SK-N-SH treated with all-trans-retinoic acid at 6 μM for 48 hours (cell line): ENCODE measurements around the gene LRRC26.

ENCODE experiments used
- ATAC-seq: fragments of 200-7000 bp; cut with Tn5 transposase; 3 replicates; pipeline ENCODE4 v1.9.1; 2020; ENCODE audit warnings: mild to moderate bottlenecking, moderate library complexity
- ARNTL ChIP-seq: fragments of 450-650 bp; formaldehyde crosslinking; IDR thresholded peaks from 2 replicates; pipeline ENCODE4 v1.5.0; 2020; ENCODE audit warnings: low read depth, mild to moderate bottlenecking, moderate library complexity, borderline replicate concordance
- BACH2 ChIP-seq: fragments of 250-450 bp; sonication (Bioruptor Pico); IDR thresholded peaks from 2 replicates; pipeline ENCODE4 v1.9.0; 2021; ENCODE audit warnings: mild to moderate bottlenecking, borderline replicate concordance
- CSDC2 ChIP-seq: fragments of 250-450 bp; sonication (Bioruptor Pico); IDR thresholded peaks from 2 replicates; pipeline ENCODE4 v1.5.0; 2020; ENCODE audit warnings: mild to moderate bottlenecking, moderate library complexity
- ESRRG ChIP-seq: fragments of 250-450 bp; sonication (Bioruptor Pico); IDR thresholded peaks from 2 replicates; pipeline ENCODE4 v1.6.1; 2021; ENCODE audit warnings: mild to moderate bottlenecking
- GLIS3 ChIP-seq: fragments of 250-450 bp; sonication (Bioruptor Pico); IDR thresholded peaks from 2 replicates; pipeline ENCODE4 v1.5.0; 2020; ENCODE audit warnings: mild to moderate bottlenecking, moderate library complexity
- OSR1 ChIP-seq: fragments of 250-450 bp; sonication (Bioruptor Pico); IDR thresholded peaks from 2 replicates; pipeline ENCODE4 v1.8.0; 2022; ENCODE audit warnings: moderate library complexity, mild to moderate bottlenecking, inconsistent platforms
- PPARA ChIP-seq: fragments of 250-450 bp; sonication (Bioruptor Pico); IDR thresholded peaks from 2 replicates; pipeline ENCODE4 v1.5.0; 2020; ENCODE audit warnings: mild to moderate bottlenecking, borderline replicate concordance
- RARB ChIP-seq: fragments of 250-450 bp; sonication (Bioruptor Pico); IDR thresholded peaks from 2 replicates; pipeline ENCODE4 v1.8.0; 2021; ENCODE audit warnings: mild to moderate bottlenecking, moderate library complexity
- SNAI2 ChIP-seq: fragments of 250-450 bp; sonication (Bioruptor Pico); IDR thresholded peaks from 2 replicates; pipeline ENCODE4 v1.5.0; 2020; ENCODE audit warnings: mild to moderate bottlenecking, moderate library complexity
- TCF4 ChIP-seq: fragments of 250-450 bp; sonication (Bioruptor Pico); IDR thresholded peaks from 2 replicates; pipeline ENCODE4 v1.8.0; 2021; ENCODE audit warnings: mild to moderate bottlenecking, moderate library complexity, borderline replicate concordance
- TOX ChIP-seq: fragments of 250-450 bp; sonication (Bioruptor Pico); IDR thresholded peaks from 2 replicates; pipeline ENCODE4 v1.8.0; 2021; ENCODE audit warnings: mild to moderate bottlenecking, moderate library complexity, borderline replicate concordance
- ZC3H10 ChIP-seq: fragments of 250-450 bp; sonication (Bioruptor Pico); IDR thresholded peaks from 2 replicates; pipeline ENCODE4 v1.5.1; 2021; ENCODE audit warnings: mild to moderate bottlenecking, moderate library complexity
- ZFP3 ChIP-seq: fragments of 250-450 bp; sonication (Bioruptor Pico); IDR thresholded peaks from 2 replicates; pipeline ENCODE4 v1.5.0; 2020; ENCODE audit warnings: mild to moderate bottlenecking, moderate library complexity
- ZFP30 ChIP-seq: fragments of 450-650 bp; formaldehyde crosslinking; IDR thresholded peaks from 2 replicates; pipeline ENCODE4 v1.5.0; 2022; ENCODE audit warnings: mild to moderate bottlenecking, moderate library complexity
- ZNF565 ChIP-seq: fragments of 450-650 bp; formaldehyde crosslinking; conservative IDR thresholded peaks from 2 replicates; pipeline ENCODE4 v1.5.0; 2020; ENCODE audit warnings: low read depth, mild to moderate bottlenecking, moderate library complexity
- ZNF70 ChIP-seq: fragments of 450-650 bp; formaldehyde crosslinking; IDR thresholded peaks from 2 replicates; pipeline ENCODE4 v1.5.0; 2020; ENCODE audit warnings: mild to moderate bottlenecking, moderate library complexity
- ZNF8 ChIP-seq: fragments of 450-650 bp; formaldehyde crosslinking; IDR thresholded peaks from 2 replicates; pipeline ENCODE4 v1.5.0; 2020; ENCODE audit warnings: mild to moderate bottlenecking, moderate library complexity
- TF ChIP-seq, protein P1 (sequence below): fragments of 250-450 bp; sonication (Bioruptor Pico); IDR thresholded peaks from 2 replicates; pipeline ENCODE4 v1.5.1; 2020; ENCODE audit warnings: low read depth, mild to moderate bottlenecking, moderate library complexity
- TF ChIP-seq, protein P2 (sequence below): fragments of 250-450 bp; sonication (Bioruptor Pico); IDR thresholded peaks from 2 replicates; pipeline ENCODE4 v1.5.1; 2021; ENCODE audit warnings: mild to moderate bottlenecking, moderate library complexity
- TF ChIP-seq, protein P3 (sequence below): fragments of 250-450 bp; sonication (Bioruptor Pico); IDR thresholded peaks from 2 replicates; pipeline ENCODE4 v1.8.0; 2021; ENCODE audit warnings: low read depth, mild to moderate bottlenecking, moderate library complexity, borderline replicate concordance
- TF ChIP-seq, protein P4 (sequence below): fragments of 250-450 bp; sonication (Bioruptor Pico); IDR thresholded peaks from 2 replicates; pipeline ENCODE4 v1.8.0; 2020; ENCODE audit warnings: mild to moderate bottlenecking, moderate library complexity, borderline replicate concordance
- TF ChIP-seq, protein P5 (sequence below): fragments of 250-450 bp; sonication (Bioruptor Pico); IDR thresholded peaks from 2 replicates; pipeline ENCODE4 v1.5.0; 2020; ENCODE audit warnings: mild to moderate bottlenecking, moderate library complexity

LRRC26 gene

DNA sequence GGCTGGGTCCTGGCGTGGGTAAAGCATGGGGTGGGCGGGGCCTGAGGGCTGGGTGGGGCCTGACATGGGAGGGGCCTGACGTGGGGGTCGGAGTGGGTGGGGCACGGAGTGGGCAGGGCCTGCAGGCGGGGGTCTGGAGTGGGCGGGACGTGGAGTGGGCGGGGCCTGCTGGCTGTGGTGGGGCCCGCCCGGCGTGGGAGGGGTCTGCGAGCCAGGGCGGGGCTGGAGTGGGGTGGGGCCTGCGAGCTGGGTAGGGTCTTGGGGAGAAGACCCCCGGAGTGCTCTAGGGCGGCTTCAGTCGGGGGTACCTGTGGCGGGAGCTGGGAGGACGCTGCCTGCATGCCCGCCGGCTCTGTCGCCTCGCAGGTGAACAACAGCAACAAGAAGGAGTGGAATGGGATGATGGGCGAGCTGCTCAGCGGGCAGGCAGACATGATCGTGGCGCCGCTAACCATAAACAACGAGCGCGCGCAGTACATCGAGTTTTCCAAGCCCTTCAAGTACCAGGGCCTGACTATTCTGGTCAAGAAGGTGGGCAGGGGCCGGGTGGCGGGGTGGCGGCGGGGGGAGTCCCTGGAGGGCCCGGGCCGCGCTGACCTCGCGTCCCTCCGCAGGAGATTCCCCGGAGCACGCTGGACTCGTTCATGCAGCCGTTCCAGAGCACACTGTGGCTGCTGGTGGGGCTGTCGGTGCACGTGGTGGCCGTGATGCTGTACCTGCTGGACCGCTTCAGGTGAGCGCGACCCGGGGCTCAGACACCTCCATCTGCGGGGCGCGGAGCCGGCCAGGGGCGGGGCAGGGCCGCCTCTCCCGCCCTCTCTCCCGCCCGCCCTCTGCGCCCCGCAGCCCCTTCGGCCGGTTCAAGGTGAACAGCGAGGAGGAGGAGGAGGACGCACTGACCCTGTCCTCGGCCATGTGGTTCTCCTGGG is 8.0 kb downstream of the LRRC26 start (continued):
- TF ChIP-seq, protein P1, sequence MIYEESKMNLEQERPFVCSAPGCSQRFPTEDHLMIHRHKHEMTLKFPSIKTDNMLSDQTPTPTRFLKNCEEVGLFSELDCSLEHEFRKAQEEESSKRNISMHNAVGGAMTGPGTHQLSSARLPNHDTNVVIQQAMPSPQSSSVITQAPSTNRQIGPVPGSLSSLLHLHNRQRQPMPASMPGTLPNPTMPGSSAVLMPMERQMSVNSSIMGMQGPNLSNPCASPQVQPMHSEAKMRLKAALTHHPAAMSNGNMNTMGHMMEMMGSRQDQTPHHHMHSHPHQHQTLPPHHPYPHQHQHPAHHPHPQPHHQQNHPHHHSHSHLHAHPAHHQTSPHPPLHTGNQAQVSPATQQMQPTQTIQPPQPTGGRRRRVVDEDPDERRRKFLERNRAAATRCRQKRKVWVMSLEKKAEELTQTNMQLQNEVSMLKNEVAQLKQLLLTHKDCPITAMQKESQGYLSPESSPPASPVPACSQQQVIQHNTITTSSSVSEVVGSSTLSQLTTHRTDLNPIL (CRISPR knock-in tag), result no peak
- TF ChIP-seq TOX (CRISPR knock-in tag), result no peak
- no peak for TF ChIP-seq ARNTL (CRISPR knock-in tag)
- TF ChIP-seq ZFP3 (CRISPR knock-in tag), result no peak
- TF ChIP-seq ZNF565 (CRISPR knock-in tag), result no peak

DNA sequence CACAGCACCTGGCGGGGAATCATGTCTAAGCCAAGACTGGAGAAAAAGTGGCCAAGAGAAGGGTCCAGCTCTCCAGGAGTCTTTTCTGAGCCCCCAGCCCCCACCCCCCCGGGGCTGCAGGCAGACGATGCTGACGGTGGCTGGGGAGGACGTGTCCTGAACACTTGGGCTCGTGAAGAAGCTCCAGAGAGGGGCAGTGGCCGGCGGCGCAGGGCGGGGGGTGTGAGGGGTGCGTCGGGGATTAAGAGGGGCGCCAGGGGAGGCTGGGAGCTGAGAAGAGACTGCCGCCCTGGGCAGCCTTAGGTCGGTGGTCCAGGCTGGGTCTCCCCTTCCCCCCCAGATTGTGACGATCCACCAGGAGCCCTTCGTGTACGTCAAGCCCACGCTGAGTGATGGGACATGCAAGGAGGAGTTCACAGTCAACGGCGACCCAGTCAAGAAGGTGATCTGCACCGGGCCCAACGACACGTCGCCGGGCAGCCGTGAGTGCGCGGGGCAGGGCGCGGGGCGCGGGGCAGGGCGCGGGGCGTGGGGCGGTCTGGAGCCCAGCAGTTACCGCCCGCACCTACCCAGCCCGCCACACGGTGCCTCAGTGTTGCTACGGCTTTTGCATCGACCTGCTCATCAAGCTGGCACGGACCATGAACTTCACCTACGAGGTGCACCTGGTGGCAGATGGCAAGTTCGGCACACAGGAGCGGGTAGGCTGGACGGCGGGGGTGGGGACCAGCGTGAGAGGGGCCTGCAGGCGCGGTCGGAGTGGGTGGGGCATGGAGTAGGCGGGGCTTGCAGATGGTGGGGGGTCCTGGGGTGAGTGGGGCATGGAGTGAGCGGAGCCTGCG is 8.9 kb downstream of the LRRC26 start:
- TF ChIP-seq OSR1 (CRISPR knock-in tag) (no peak), SNAI2 (CRISPR knock-in tag) (no peak), ZNF70 (no peak), RARB (CRISPR knock-in tag) (no peak), ZFP30 (CRISPR knock-in tag) (no peak), TCF4 (CRISPR knock-in tag) (no peak), BACH2 (CRISPR knock-in tag) (no peak), ZNF8 (CRISPR knock-in tag) (no peak)
- TF ChIP-seq, protein P2, sequence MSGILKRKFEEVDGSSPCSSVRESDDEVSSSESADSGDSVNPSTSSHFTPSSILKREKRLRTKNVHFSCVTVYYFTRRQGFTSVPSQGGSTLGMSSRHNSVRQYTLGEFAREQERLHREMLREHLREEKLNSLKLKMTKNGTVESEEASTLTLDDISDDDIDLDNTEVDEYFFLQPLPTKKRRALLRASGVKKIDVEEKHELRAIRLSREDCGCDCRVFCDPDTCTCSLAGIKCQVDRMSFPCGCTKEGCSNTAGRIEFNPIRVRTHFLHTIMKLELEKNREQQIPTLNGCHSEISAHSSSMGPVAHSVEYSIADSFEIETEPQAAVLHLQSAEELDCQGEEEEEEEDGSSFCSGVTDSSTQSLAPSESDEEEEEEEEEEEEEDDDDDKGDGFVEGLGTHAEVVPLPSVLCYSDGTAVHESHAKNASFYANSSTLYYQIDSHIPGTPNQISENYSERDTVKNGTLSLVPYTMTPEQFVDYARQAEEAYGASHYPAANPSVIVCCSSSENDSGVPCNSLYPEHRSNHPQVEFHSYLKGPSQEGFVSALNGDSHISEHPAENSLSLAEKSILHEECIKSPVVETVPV, result no peak

DNA sequence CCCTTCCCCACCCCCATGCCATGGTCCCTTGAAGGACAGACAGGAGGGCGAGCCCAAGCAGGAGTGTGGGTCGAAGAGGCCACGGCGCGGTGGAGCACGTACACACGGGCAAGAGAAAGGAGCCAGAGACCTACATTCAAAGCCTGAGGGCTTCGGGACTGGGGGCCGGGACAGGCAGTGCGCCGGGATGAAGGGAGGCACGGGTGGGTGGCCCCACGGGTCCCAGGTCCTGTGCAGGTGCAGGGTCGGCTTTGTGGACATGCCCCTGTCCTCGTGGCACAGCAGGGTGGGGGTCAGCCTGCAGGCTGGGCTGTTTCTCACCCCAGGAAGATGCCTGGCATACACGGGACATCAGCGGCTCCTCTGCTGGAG is 9.8 kb downstream of the LRRC26 start:
- TF ChIP-seq GLIS3 (CRISPR knock-in tag) (no peak), TCF4 (CRISPR knock-in tag) (no peak), BACH2 (CRISPR knock-in tag) (no peak), RARB (CRISPR knock-in tag) (no peak), ZNF565 (CRISPR knock-in tag) (no peak), ZNF70 (no peak), ZNF8 (CRISPR knock-in tag) (no peak), PPARA (CRISPR knock-in tag) (no peak), CSDC2 (CRISPR knock-in tag) (no peak), TOX (CRISPR knock-in tag) (no peak), ESRRG (CRISPR knock-in tag) (no peak), OSR1 (CRISPR knock-in tag) (no peak), ZC3H10 (CRISPR knock-in tag) (no peak), ZFP3 (CRISPR knock-in tag) (no peak)
- TF ChIP-seq, protein P2, result no peak
- TF ChIP-seq, protein P1 (CRISPR knock-in tag), result no peak
- TF ChIP-seq, protein P3, sequence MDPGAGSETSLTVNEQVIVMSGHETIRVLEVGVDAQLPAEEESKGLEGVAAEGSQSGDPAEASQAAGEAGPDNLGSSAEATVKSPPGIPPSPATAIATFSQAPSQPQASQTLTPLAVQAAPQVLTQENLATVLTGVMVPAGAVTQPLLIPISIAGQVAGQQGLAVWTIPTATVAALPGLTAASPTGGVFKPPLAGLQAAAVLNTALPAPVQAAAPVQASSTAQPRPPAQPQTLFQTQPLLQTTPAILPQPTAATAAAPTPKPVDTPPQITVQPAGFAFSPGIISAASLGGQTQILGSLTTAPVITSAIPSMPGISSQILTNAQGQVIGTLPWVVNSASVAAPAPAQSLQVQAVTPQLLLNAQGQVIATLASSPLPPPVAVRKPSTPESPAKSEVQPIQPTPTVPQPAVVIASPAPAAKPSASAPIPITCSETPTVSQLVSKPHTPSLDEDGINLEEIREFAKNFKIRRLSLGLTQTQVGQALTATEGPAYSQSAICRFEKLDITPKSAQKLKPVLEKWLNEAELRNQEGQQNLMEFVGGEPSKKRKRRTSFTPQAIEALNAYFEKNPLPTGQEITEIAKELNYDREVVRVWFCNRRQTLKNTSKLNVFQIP (CRISPR knock-in tag), result no peak
- TF ChIP-seq, protein P4, sequence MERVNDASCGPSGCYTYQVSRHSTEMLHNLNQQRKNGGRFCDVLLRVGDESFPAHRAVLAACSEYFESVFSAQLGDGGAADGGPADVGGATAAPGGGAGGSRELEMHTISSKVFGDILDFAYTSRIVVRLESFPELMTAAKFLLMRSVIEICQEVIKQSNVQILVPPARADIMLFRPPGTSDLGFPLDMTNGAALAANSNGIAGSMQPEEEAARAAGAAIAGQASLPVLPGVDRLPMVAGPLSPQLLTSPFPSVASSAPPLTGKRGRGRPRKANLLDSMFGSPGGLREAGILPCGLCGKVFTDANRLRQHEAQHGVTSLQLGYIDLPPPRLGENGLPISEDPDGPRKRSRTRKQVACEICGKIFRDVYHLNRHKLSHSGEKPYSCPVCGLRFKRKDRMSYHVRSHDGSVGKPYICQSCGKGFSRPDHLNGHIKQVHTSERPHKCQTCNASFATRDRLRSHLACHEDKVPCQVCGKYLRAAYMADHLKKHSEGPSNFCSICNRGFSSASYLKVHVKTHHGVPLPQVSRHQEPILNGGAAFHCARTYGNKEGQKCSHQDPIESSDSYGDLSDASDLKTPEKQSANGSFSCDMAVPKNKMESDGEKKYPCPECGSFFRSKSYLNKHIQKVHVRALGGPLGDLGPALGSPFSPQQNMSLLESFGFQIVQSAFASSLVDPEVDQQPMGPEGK (CRISPR knock-in tag), result no peak
- TF ChIP-seq, protein P5, sequence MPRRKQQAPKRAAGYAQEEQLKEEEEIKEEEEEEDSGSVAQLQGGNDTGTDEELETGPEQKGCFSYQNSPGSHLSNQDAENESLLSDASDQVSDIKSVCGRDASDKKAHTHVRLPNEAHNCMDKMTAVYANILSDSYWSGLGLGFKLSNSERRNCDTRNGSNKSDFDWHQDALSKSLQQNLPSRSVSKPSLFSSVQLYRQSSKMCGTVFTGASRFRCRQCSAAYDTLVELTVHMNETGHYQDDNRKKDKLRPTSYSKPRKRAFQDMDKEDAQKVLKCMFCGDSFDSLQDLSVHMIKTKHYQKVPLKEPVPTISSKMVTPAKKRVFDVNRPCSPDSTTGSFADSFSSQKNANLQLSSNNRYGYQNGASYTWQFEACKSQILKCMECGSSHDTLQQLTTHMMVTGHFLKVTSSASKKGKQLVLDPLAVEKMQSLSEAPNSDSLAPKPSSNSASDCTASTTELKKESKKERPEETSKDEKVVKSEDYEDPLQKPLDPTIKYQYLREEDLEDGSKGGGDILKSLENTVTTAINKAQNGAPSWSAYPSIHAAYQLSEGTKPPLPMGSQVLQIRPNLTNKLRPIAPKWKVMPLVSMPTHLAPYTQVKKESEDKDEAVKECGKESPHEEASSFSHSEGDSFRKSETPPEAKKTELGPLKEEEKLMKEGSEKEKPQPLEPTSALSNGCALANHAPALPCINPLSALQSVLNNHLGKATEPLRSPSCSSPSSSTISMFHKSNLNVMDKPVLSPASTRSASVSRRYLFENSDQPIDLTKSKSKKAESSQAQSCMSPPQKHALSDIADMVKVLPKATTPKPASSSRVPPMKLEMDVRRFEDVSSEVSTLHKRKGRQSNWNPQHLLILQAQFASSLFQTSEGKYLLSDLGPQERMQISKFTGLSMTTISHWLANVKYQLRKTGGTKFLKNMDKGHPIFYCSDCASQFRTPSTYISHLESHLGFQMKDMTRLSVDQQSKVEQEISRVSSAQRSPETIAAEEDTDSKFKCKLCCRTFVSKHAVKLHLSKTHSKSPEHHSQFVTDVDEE, result no peak
- no peak for ATAC-seq

More for the DNA sequence above, 8.9 kb downstream of the LRRC26 start:
- no peak for ATAC-seq
